ACC112 (cell line): ENCODE results near the gene EEIG2.

Experiments used
- H2AFZ ChIP-seq: fragments of 200-600 bp; sonication (generic); one replicate; pipeline ENCODE4 v1.6.0; 2017; ENCODE audit warnings: antibody characterized with exemption, low read length; ENCODE audit not compliant: unreplicated experiment
- H3K27ac ChIP-seq: fragments of 200-600 bp; sonication (generic); 2 replicates; pipeline ENCODE4 v1.5.1; 2014; ENCODE audit warnings: low read depth, mild to moderate bottlenecking, antibody characterized with exemption, low read length, moderate library complexity
- H3K27me3 ChIP-seq: fragments of 200-600 bp; sonication (generic); 2 replicates; pipeline ENCODE4 v1.6.1; 2014; ENCODE audit warnings: mild to moderate bottlenecking, antibody characterized with exemption, low read length, moderate library complexity, mixed read lengths; ENCODE audit not compliant: insufficient read depth
- H3K36me3 ChIP-seq: fragments of 200-600 bp; sonication (generic); 2 replicates; pipeline ENCODE4 v1.6.1; 2016; ENCODE audit warnings: mild to moderate bottlenecking, antibody characterized with exemption, low read length, moderate library complexity, mixed read lengths; ENCODE audit not compliant: insufficient read depth
- H3K4me1 ChIP-seq: fragments of 200-600 bp; sonication (generic); one replicate; pipeline ENCODE4 v1.6.1; 2016; ENCODE audit warnings: low read length, mixed read lengths; ENCODE audit not compliant: insufficient read depth, unreplicated experiment, control insufficient read depth
- H3K4me3 ChIP-seq: fragments of 200-600 bp; sonication (generic); 2 replicates; pipeline ENCODE4 v1.5.1; 2014; ENCODE audit warnings: mild to moderate bottlenecking, low read depth, low read length
- H3K79me2 ChIP-seq: fragments of 200-600 bp; sonication (generic); one replicate; pipeline ENCODE4 v1.6.0; 2016; ENCODE audit warnings: low read length; ENCODE audit not compliant: control insufficient read depth, unreplicated experiment, insufficient read depth

Gene EEIG2

GRCh38 chr1:108583757-108584427, 24.0 kb downstream of the EEIG2 start:
- H3K79me2 ChIP-seq = peaks cover 34% of the 10 kb centered on the region
- 0 out of 2 replicates have a peak, but pooled peaks cover 5% of the 10 kb centered on the region for H3K36me3 ChIP-seq
- peaks cover 35% of the 10 kb centered on the region for H3K4me1 ChIP-seq
- H3K27me3 ChIP-seq = no peaks in the 10 kb centered on the region
- peak overlapping the region; percentile 39 for H3K4me3 ChIP-seq
- H3K27ac ChIP-seq = peak overlapping the region; percentile 79
- H2AFZ ChIP-seq = no peak overlapping the region

- Histone ChIP-seq H3K27ac (peak overlapping the region; percentile 79), H3K4me1 (peaks cover 40% of the 10 kb centered on the region), H3K79me2 (peaks cover 39% of the 10 kb centered on the region), H2AFZ (peak overlapping the region; percentile 47), H3K36me3 (0 out of 2 replicates have a peak, but pooled peaks cover 5% of the 10 kb centered on the region), H3K27me3 (no peaks in the 10 kb centered on the region), H3K4me3 (peak overlapping the region; percentile 39)
These were observed 24.5 kb downstream of the EEIG2 start for GRCh38 chr1:108584428-108584856.

- H3K36me3 ChIP-seq = 0 out of 2 replicates have a peak, but pooled peaks cover 5% of the 10 kb centered on the region
- H2AFZ ChIP-seq = peak overlapping the region; percentile 37
- no peaks in the 10 kb centered on the region for H3K27me3 ChIP-seq
- H3K27ac ChIP-seq = peak overlapping the region; percentile 79
- peaks cover 49% of the 10 kb centered on the region for H3K4me1 ChIP-seq
- peak overlapping the region; percentile 31 for H3K4me3 ChIP-seq
- peaks cover 41% of the 10 kb centered on the region for H3K79me2 ChIP-seq
These were observed 25.4 kb downstream of the EEIG2 start for GRCh38 chr1:108585313-108585712.

- H3K4me1 ChIP-seq = peaks cover 45% of the 10 kb centered on the region
- peak overlapping the region; percentile 17 for H2AFZ ChIP-seq
- H3K27me3 ChIP-seq = no peaks in the 10 kb centered on the region
- no peaks in the 10 kb centered on the region for H3K36me3 ChIP-seq
- H3K4me3 ChIP-seq = peak overlapping the region; percentile 46
- H3K27ac ChIP-seq = peak overlapping the region; percentile 98
- peaks cover 49% of the 10 kb centered on the region for H3K79me2 ChIP-seq
These were observed 30.5 kb downstream of the EEIG2 start for GRCh38 chr1:108590441-108590840.

- Histone ChIP-seq H3K36me3 (no peaks in the 10 kb centered on the region), H3K4me1 (peaks cover 44% of the 10 kb centered on the region), H3K4me3 (peak overlapping the region; percentile 46), H3K79me2 (peaks cover 45% of the 10 kb centered on the region), H2AFZ (no peak overlapping the region), H3K27ac (peak overlapping the region; percentile 98), H3K27me3 (no peaks in the 10 kb centered on the region)
These were observed 31.1 kb downstream of the EEIG2 start for GRCh38 chr1:108590957-108591356.

GRCh38 chr1:108591466-108591865, 31.6 kb downstream of the EEIG2 start:
- H3K4me3 ChIP-seq = peak overlapping the region; percentile 38; the same call in 1 of the 2 replicates
- H2AFZ ChIP-seq = no peak overlapping the region
- H3K36me3 ChIP-seq = no peaks in the 10 kb centered on the region
- H3K27me3 ChIP-seq = no peaks in the 10 kb centered on the region
- peak overlapping the region; percentile 98 for H3K27ac ChIP-seq
- peaks cover 45% of the 10 kb centered on the region for H3K79me2 ChIP-seq
- peaks cover 41% of the 10 kb centered on the region for H3K4me1 ChIP-seq

- peaks cover 38% of the 10 kb centered on the region for H3K4me1 ChIP-seq
- H3K36me3 ChIP-seq = no peaks in the 10 kb centered on the region
- H2AFZ ChIP-seq = peak overlapping the region; percentile 9
- peak overlapping the region; percentile 98 for H3K27ac ChIP-seq
- H3K27me3 ChIP-seq = no peaks in the 10 kb centered on the region
- no peak overlapping the region for H3K4me3 ChIP-seq
- H3K79me2 ChIP-seq = peaks cover 39% of the 10 kb centered on the region
These were observed 32.3 kb downstream of the EEIG2 start for GRCh38 chr1:108592030-108592759.

GRCh38 chr1:108593448-108593847, 33.5 kb downstream of the EEIG2 start:
- Histone ChIP-seq H3K27ac (no peak overlapping the region), H3K79me2 (peaks cover 28% of the 10 kb centered on the region), H3K27me3 (no peaks in the 10 kb centered on the region), H2AFZ (no peak overlapping the region), H3K4me1 (peaks cover 38% of the 10 kb centered on the region), H3K36me3 (no peaks in the 10 kb centered on the region), H3K4me3 (no peak overlapping the region)

- no peaks in the 10 kb centered on the region for H3K27me3 ChIP-seq
- peaks cover 17% of the 10 kb centered on the region for H3K79me2 ChIP-seq
- H2AFZ ChIP-seq = no peak overlapping the region
- H3K4me1 ChIP-seq = peaks cover 22% of the 10 kb centered on the region
- H3K36me3 ChIP-seq = no peaks in the 10 kb centered on the region
- no peak overlapping the region for H3K4me3 ChIP-seq
- no peak overlapping the region for H3K27ac ChIP-seq
These were observed 35.6 kb downstream of the EEIG2 start for GRCh38 chr1:108595507-108595906.

DNA sequence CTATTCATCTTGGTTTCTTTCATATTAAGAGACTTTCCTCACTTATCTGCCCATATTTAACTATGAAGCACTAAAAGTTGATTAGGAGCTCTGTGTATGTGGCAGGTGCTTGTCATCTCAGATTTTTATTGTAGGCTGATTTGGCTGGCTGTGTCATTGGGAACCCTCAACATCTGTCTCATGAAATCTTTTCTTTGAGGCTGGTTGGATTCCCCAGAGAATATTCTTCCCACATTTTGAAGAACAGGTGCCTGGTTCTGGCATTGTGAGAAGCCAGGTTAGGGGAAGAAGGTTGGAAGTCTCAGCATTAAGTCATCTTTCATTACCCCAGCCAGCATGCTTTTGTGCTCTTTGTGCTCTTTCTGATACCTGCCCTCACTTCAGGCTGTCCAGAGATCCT, 37.1 kb downstream of the EEIG2 start:
- Histone ChIP-seq H2AFZ (no peak overlapping the region), H3K27me3 (no peaks in the 10 kb centered on the region), H3K4me1 (peaks cover 14% of the 10 kb centered on the region), H3K4me3 (no peak overlapping the region), H3K27ac (no peak overlapping the region), H3K79me2 (peaks cover 11% of the 10 kb centered on the region), H3K36me3 (peaks cover under 1% of the 10 kb centered on the region; the same call in 1 of the 2 replicates)
